ENCODE results near the gene USP36.

DNA sequence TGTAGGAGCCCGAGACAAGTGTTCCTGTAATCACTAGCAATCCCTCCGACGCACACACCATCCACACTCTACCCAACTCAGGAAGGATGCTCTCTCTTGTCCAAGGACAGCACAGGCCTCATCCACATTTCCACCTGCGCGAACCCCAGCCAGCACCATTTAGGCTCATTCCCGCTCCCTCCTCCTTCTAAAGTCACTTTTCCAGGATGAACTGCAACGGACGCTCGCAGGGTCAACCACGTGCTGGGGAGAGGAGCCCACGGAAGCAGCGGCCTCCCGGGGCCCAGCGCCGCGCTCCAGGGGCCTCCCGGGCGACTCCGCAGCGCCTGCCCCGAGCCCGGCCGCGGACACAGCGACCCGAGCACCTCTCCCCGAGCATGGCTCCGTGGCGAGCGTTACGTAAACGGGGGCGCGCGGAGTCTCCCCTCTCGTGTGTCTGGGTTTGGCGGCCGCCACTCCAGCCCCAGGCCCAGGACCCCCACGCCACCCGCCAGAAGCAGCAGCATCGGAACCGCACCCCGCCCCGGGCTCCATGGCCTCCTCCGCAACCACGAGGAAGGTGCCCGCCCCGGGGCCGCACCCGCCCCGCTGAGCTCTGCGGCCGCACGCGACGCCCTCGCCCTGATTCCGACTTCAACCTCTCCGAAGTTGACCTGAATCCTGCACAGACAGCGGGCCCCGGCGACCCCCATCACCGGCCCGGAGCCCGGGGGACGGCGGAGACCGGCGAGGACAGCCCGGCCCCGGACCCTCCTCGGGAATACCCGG lies 668 bp downstream of the USP36 start:
- no peak for TF ChIP-seq POLR2AphosphoS5 (IDR thresholded peaks at IDR 0.05; ENCODE audit: low read depth, low read length)
- TF ChIP-seq, protein P1, sequence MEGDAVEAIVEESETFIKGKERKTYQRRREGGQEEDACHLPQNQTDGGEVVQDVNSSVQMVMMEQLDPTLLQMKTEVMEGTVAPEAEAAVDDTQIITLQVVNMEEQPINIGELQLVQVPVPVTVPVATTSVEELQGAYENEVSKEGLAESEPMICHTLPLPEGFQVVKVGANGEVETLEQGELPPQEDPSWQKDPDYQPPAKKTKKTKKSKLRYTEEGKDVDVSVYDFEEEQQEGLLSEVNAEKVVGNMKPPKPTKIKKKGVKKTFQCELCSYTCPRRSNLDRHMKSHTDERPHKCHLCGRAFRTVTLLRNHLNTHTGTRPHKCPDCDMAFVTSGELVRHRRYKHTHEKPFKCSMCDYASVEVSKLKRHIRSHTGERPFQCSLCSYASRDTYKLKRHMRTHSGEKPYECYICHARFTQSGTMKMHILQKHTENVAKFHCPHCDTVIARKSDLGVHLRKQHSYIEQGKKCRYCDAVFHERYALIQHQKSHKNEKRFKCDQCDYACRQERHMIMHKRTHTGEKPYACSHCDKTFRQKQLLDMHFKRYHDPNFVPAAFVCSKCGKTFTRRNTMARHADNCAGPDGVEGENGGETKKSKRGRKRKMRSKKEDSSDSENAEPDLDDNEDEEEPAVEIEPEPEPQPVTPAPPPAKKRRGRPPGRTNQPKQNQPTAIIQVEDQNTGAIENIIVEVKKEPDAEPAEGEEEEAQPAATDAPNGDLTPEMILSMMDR (IDR thresholded peaks at IDR 0.05) = no peak
